ENCODE measurements around the gene SLC22A15.
A peak's percentile ranks its signal among the peaks of the same experiment; 100 is the strongest.
"Not testable (repeated sequence)": the region's sequence is repeated elsewhere in the genome, so short reads cannot be mapped to it uniquely, and the experiment has no call there.

The SLC22A15 gene

GRCh38 chr1:115976062-115976920 is at the start of gene SLC22A15:
Gene SLC22A15 (plus strand): TSS chr1:115976513. CDS start chr1:115976628, 115 bp downstream.
- peak in 2 of 3 donors; percentile 6 to 15 for DNase-seq (ENCODE audit: low read depth in 2 of 3, low spot score in 1 of 3)

DNA sequence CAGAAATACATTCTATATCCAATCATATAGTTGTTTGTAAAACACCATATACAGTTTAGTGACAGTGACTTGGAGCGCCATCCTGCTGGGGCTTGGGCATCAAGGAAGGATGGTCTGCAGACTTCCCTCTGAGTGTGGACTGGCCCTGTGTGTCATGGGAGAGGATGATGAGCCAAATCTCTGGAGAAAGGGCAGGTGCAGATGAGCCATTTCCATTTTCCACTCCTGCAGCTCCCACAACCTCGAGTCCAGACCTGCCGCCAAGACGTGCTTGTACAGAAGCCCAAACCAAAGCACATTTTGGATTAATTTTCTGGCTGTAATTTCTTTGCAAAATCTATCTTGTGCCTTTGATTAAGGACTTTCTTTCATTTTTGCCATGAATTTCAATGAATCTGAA is 48.3 kb upstream of the SLC22A15 start:
- no peak for DNase-seq (ENCODE audit: low read depth in 2 of 3, low spot score in 1 of 3)

- no peak for DNase-seq (ENCODE audit: low read depth in 2 of 3, low spot score in 1 of 3)
Observed at GRCh38 chr1:115929881-115930280, 46.4 kb upstream of the SLC22A15 start.

- no peak for DNase-seq (ENCODE audit: low read depth in 2 of 3, low spot score in 1 of 3)
Observed at GRCh38 chr1:115933625-115934024, 42.7 kb upstream of the SLC22A15 start.

DNA sequence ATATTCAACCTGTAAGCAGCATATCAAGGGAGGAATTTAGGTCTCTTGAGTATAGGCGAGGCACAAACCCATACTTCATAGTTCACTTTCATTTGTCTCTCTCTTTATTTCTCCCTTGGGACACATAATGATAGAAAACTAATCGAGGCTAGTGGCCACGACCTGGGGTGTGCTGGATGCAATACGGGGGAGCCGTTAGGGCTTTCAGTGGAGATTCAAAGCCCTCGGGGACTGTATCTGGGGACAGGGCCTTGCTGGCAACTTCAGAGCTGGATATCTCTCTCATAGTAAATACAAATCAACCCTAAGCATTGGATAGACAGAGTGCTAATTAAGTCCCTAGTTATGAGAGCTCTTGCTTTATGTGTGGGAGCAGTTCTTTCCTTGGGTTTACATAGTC is 36.9 kb upstream of the SLC22A15 start:
- DNase-seq (ENCODE audit: low read depth in 2 of 3, low spot score in 1 of 3), result no peak

DNA sequence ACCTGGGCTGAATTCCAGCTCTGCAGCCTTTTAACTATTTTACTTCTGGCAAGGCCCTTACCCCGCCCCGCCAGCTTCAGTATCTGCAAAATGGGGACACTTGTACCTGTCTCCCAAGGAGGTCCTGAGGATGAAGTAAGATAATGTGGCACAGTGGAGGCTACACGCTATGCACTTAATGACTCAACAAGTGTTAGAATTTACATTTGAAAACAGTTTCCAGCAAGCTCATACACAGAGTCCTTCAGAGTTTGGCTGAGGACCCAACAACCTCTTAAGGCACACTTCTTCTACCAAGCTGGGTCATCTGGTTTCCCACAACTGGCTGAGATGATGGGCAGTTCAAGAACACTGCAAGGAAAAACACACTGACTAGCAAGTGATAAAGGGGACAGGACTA is 30.2 kb upstream of the SLC22A15 start:
- no peak for DNase-seq (ENCODE audit: low read depth in 2 of 3, low spot score in 1 of 3)

DNA sequence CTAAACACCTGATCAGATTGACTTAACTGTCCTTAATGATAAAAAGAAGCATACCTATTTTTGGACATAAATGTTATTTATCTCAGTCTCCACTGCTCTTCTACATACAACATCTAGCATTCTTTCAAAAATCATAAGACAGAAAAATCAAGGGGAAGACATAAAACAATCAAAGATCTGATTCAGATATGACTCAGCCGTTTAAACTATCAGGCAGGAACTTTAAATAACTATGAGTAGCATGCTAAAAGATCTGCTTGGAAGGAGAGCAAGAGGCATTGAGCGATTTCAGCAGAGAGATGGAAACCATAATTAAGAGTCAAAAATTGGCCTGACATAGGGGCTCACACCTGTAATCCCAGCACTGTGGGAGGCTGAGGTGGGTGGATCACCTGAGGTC is 27.2 kb upstream of the SLC22A15 start:
- DNase-seq (ENCODE audit: low read depth in 2 of 3, low spot score in 1 of 3), result no peak

- DNase-seq (ENCODE audit: low read depth in 2 of 3, low spot score in 1 of 3), result no peak
Observed at GRCh38 chr1:115951560-115951959, 24.8 kb upstream of the SLC22A15 start.

DNA sequence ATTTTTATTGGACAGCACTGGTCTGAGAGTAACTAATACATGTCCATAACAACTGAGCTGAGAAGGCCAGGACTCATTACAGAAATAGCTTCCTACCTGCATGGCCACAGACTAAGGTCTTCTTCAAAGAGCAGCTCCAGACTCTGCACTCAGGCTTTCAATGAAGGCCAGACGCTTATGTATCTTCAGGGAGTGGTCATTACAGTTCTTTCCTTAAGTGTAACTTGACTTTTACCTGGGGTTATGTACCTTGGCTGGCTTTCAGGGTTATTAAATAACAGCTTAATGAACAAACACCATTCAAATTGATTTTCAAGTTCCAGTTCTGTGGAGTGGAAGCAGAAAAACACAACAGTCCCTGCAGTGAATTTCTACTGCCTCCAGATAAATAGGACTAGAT is 23.8 kb upstream of the SLC22A15 start:
- DNase-seq (ENCODE audit: low read depth in 2 of 3, low spot score in 1 of 3), result no peak

- DNase-seq (ENCODE audit: low read depth in 2 of 3, low spot score in 1 of 3), result no peak
Observed at GRCh38 chr1:115953180-115953579, 23.1 kb upstream of the SLC22A15 start.

DNA sequence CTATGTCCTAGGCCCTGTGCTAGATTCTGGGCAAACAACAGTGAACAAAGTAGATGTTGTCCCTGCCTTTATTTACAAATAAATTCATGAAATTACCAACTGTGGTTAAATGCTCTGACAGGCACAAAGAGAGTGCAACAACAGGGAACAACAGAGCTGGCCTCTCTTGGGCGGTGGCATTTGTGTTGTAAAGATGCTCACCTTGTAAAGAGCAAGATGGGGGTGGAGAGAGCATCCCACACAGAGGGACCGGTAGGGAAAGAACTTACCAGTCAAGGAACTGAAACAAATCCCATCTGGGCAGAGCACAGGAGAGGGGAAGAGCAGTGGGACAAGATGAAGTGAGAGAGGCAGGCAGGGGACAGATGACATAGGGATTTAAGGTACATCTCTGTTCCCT is 21.6 kb upstream of the SLC22A15 start:
- DNase-seq (ENCODE audit: low read depth in 2 of 3, low spot score in 1 of 3), result no peak

DNA sequence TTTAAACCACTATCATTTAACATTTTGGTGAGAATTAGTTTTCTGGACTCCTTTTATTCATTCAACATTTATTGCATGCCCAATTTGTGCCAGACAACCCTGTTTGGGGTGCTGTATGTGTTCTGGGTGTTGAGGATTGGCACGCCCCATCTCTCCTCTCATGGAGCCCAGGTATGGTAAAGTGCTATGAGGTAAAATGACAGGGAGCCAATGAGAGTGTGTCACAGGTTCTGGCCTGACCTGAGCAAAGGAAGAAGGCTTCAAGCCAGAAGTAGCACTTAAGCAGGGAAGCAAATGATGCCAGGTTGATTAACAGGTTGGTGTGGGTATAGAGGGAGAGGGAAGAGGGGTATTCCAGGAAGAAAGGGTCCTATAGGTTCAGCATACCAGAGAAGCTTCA is 21.1 kb upstream of the SLC22A15 start:
- no peak for DNase-seq (ENCODE audit: low read depth in 2 of 3, low spot score in 1 of 3)

GRCh38 chr1:115958866-115959265 is 17.4 kb upstream of the SLC22A15 start:
- no peak for DNase-seq (ENCODE audit: low read depth in 2 of 3, low spot score in 1 of 3)

DNA sequence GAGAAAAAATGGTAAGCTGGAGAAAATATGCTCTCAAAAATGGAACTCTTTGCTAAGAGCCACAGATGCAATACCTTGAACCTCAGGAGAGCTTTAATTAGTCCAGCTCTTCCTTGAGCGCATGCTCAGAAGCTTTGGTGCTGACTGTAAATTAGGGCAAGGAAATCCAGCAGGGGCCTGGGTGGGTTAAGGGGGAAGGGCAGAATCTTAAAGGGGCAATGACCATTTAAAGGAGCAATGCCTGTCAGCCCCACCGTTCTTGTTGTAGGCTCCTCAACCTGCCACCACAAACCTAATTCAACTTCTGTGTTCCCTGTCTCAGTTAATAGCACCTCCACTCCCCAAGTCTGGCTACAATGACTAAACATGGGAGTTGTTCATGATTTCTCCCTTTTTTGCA is 6.8 kb upstream of the SLC22A15 start:
- no peak for DNase-seq (ENCODE audit: low read depth in 2 of 3, low spot score in 1 of 3)

GRCh38 chr1:115971778-115972177 is 4.5 kb upstream of the SLC22A15 start:
- not testable (repeated sequence) for DNase-seq (ENCODE audit: low read depth in 2 of 3, low spot score in 1 of 3)

GRCh38 chr1:115973154-115973553 is 3.2 kb upstream of the SLC22A15 start:
- no peak for DNase-seq (ENCODE audit: low read depth in 2 of 3, low spot score in 1 of 3)

- DNase-seq (ENCODE audit: low read depth in 2 of 3, low spot score in 1 of 3), result no peak
Observed at GRCh38 chr1:115975569-115976061, 698 bp upstream of the SLC22A15 start.

- DNase-seq (ENCODE audit: low read depth in 2 of 3, low spot score in 1 of 3), result no peak
Observed at GRCh38 chr1:115976921-115977498, 697 bp downstream of the SLC22A15 start.

GRCh38 chr1:115977499-115978258 is 1.4 kb downstream of the SLC22A15 start:
- DNase-seq (ENCODE audit: low read depth in 2 of 3, low spot score in 1 of 3), result no peak

GRCh38 chr1:115978292-115978941 is 2.1 kb downstream of the SLC22A15 start:
- DNase-seq (ENCODE audit: low read depth in 2 of 3, low spot score in 1 of 3), result no peak

- no peak for DNase-seq (ENCODE audit: low read depth in 2 of 3, low spot score in 1 of 3)
Observed at GRCh38 chr1:115980156-115980555, 3.8 kb downstream of the SLC22A15 start.

Data from stimulated activated CD4-positive, alpha-beta T cell treated with anti-CD3 and anti-CD28 coated beads, Interleukin-12 subunit alpha, Interleukin-12 subunit beta, amount 100 ng/mL, for 48 hours (primary cell).